ENCODE results near the gene IFI27.
"Not testable (repeated sequence)": the region's sequence is repeated elsewhere in the genome, so short reads cannot be mapped to it uniquely, and the experiment has no call there.

GRCh38 chr14:94072076-94072475 lies 38.5 kb upstream of the IFI27 start:
- not testable (repeated sequence) for TF ChIP-seq CTCF (conservative IDR thresholded peaks at IDR 0.05; ENCODE audit: low read depth, low read length); EZH2 (IDR thresholded peaks at IDR 0.05; ENCODE audit: borderline replicate concordance, low read depth, low read length, poor library complexity, severe bottlenecking)
